ENCODE measurements around the gene PMCH. TPM values are rescaled to one million over a fixed set of nuclear protein-coding genes. Genes with fewer than 3 reads are reported as not detected.

PMCH gene, protein sequence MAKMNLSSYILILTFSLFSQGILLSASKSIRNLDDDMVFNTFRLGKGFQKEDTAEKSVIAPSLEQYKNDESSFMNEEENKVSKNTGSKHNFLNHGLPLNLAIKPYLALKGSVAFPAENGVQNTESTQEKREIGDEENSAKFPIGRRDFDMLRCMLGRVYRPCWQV
- total RNA-seq (2022; extraction: Qiagen RNA extraction; ENCODE audit: low read depth), result not detected in 5 replicates

GRCh38 chr12:102197789-102198188 is at the start of gene PMCH:
Gene PMCH (minus strand): TSS chr12:102197833. CDS start chr12:102197770, 63 bp downstream.

Other genes with a start within 250 kb of the PMCH start
- 30.5 to 33.5 TPM (median 31.3 TPM) in 5 replicates for gene WASHC3, start 135.8 kb downstream of the PMCH start, total RNA-seq (2022; extraction: Qiagen RNA extraction; ENCODE audit: low read depth)
- 66.7 to 81.9 TPM (median 72.4 TPM) in 5 replicates for gene NUP37, start 77.7 kb downstream of the PMCH start, total RNA-seq (2022; extraction: Qiagen RNA extraction; ENCODE audit: low read depth)
- 16.8 to 24.2 TPM (median 20.5 TPM) in 5 replicates for gene PARPBP, start 77.7 kb downstream of the PMCH start, total RNA-seq (2022; extraction: Qiagen RNA extraction; ENCODE audit: low read depth)

Data from A549 treated with GW870086 at 1 μM for 4 hours (cell line).